DMS79 (cell line): ENCODE data around the gene MEG3.

Experiments used
- DNase-seq: peaks from one replicate; lab custom pipeline; 2025; lab: John Stamatoyannopoulos, UW

Gene MEG3

DNA sequence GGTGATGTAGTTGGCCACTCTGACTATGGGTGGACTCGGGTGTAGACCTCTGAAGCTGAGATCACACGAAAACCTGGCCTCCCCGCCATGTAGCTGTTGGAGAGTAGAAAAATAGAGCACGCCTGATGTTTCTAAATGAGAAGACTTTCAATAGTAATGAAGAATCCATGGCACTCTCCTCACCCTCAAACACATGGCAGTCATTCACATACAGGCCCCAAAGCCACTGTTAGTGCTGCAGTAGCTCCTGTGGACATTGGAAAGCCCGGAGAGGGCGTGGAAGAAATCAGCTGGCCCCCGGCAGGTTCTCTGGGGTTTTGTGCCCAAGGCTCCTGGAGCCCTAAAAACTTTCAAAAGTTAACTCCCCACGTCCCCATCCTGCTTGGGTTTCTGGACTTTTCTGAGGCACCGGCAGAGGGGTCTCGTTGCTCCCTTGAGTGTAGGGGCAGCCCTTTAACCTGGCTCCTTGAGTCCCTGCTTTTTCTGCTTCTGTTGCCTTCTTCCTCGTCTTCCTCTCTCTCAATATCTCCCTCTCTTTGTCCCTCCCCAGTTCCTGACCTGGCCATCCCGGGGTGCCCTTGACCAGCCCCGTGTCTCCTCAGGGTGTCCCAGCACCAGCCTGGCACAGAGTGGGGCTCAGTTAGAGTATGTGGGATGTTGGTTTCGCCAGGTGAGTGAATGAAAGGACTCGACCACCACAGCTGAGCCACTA, 8.3 kb downstream of the MEG3 start:
- DNase-seq: no peak

DNA sequence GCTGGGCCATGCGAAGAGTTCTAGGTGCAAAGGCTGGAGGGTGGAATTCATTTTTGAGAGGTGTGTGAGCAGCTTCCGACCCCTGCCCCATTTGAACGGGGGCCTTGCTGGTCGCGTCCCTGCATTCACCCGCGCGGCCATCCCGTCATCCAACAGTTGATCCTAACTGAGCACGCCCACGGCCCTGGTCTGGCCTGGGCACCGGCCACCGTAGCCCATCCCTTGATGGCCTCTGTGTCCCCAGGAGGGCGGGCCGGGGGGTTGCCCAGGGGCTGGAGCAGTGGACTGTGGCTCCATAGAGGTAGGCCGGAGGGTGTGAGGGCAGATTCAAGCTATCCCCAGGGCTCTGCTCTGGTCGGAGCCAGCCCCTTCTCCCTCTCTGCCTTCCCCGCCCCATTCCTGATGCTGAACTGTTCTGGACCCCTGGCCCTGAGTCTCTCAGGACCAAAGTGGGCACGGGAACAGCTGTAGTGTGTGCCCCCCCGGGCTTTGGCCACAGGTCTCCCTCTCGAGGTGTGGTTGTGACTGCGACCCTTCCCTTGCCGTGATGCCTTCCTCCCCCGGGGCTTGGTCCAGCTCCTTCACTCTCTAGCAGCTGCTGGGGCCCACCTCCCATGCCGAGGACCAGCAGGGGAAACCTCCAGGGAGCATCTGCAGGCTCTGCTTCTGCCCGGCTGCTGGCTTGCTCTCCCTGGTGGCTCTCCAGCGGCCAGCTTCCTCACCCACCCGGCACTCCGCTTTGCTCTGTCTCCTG, 9.1 kb downstream of the MEG3 start:
- DNase-seq: no peak

- no peak for DNase-seq
Observed at GRCh38 chr14:100835548-100836310, 9.8 kb downstream of the MEG3 start.

DNA sequence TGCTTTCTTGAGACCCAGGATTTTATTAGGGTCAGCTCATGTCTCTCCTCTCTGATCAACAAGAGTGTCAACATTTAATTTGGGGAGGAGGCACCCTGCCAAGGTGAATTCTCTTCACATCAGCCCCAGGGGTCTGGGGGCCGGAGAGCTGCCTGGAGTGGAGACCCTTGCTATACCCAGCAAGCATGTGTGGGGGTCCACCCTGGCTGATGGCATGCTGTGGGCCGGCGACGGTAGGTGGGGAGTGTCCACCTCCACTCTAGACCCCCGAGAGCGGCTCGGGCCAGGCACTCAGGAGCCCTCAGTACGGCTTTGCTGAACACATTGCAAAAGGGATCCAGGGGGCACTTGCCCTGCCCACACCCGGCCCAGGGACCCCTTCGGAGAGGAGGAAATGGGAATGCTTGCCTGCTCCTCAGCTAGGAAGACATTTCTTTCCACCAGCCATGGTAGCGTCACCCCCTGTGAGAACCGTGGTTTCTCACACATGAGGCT, 10.4 kb downstream of the MEG3 start:
- DNase-seq: no peak

- no peak for DNase-seq
Observed at GRCh38 chr14:100836941-100837804, 11.3 kb downstream of the MEG3 start.

GRCh38 chr14:100837805-100838350, 12.0 kb downstream of the MEG3 start:
- DNase-seq: no peak

DNA sequence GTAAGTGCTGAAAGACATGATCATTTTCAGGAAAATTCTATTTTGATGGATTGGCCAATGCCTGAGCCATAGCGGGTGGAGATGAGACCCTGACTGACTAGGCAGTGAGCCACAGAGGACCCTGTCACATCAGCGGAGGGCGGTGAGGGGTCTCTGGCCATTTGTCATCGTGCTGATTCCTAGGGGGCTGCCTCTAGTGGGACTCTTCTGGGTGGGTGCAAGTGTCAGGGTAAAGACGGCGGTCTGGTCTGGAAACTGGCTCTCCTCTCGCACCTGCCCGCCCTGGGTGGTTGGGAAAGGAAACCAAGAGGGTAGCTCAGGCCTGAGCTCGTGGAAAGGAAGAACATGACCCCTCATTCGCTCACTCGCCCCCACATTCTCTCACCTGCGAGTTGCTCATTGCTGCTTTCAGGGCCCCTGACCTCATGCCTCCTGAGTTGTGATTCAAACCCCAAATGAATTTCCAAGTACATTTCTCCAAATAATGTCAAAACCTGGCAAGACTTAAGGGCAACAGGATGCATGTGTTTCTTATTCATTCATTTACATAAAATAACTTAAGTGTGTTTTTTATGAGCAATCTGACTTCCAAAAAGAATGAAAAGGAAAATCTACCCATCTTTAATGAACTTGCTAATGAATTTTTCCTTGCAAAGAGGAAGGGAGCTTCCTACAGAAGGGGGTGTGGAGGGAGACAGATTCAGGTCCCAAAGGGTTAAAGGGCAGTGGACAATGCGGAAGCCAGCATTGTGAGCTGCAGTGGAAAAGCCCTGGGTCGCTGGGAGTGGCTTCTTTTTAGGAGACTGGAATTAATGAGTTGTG, 12.8 kb downstream of the MEG3 start:
- DNase-seq: no peak

GRCh38 chr14:100839315-100839585, 13.3 kb downstream of the MEG3 start:
- no peak for DNase-seq

- no peak for DNase-seq
Observed at GRCh38 chr14:100839681-100840111, 13.8 kb downstream of the MEG3 start.

DNA sequence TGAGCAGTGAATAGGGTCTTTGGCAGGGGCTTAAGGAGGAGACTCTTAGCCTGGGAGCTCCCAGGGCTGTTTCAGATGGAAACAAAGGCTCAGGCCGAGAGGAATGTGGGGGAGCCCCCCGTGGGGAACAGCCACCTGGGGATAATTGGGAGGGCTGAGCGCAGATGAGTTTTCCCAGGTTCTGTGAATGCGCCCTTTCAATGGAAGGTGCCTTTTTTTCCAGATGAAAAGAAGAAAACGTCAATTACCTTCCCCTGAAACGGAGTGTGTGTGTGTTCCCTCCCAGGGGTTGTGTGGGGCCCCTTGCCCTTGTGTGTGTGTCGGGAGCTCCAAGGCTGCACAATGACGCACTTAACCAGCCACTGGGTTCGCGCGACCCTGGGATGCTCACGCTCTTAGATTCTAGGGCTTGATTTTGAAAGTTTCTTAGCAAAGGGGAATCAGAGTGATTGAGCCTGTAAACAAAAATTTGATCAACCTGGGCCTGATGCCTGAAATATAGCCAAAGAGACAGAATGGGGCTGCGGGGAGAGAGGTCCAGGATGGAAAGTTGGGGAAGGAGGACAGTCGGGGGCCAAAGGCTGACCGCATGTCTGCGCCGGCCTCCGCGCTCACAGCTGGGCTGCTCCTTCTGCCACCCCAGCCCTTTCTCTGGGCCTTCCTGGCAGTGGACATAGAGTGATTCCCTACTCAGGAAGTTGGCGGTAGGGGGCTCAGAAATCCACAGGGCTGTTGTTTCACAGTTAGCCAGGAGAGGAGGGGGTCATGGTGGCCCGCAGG, 14.6 kb downstream of the MEG3 start:
- DNase-seq: no peak

DNA sequence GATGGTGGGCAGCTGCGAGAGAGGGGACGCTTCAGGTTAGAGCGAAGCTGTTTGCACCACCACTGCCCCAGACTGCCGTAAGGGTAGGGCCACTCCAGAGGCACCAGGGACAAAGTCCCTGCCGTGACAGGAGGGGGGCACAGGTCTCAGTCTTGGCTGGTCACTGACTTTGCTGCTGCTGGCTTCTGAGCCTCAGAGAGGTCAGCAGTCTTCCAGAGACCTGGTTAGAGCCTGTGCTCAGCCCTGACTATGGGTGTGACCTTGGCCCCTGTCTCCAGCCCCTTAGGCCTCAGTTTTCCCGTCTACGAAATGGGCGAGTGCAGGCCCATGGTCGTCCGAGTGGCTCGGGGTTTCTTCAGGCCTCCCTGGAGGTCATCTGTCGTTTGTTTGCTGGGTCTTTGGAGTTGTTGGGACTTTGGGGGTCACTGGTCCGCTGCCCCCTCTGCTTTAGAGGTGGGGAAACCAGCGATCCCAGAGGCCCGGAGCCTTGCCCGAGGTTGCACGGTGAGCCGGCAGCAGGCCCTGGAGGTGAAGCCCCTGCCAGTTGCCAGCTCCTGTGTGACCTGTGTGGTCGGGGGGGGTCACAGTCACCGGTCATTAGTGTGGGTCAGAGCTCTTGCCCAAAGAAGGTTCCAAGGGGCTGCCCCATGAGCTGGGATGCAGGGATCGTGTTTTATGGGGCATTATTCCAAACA, 15.3 kb downstream of the MEG3 start:
- no peak for DNase-seq

DNA sequence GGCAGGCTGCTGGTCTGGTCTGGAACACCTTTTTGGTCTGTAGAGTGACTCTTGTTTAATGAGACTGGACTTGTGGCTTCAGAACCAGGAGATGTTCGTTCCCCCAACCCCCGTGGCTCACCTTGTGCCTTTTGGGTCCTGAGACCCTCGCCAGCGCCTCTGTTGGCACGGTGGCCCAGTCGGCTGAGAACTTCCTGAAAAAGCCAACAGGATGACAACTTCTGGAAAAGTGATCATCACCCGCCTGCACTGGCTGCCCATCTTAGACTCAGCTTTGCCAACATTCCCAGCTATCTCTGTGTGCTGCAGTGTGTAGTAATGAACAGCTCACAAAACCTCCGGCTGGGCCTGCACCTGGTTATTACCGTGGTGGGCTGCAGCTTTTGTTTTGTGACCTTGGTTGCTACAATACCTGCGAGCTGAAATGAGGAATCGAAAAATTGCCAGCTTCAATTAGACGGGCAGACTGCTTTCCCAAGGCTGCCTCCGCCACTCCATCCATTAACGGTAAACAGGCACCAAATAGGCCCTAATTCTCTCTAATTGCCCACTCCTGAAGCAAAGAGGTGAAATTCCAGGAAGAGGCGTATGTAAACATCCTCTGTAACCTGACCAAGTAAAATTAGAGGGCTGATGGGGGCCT, 16.0 kb downstream of the MEG3 start:
- no peak for DNase-seq

- DNase-seq: no peak
Observed at GRCh38 chr14:100842799-100843198, 16.9 kb downstream of the MEG3 start.

DNA sequence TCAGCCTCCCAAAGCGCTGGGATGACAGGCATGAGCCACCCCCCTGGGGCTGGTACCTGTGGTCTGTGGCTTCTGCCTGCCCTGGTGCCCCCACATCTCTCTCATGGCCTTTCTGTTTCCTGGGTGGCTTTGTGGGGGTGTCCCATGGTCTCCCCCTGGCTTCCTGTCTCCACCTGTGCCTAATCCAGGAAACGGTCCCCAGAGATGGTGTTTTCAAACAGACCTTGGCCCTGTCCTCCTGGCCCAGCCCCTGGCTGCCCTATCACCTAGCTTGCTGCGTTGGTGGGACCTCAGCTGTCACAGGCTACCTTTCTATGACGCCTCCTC, 18.1 kb downstream of the MEG3 start:
- DNase-seq: no peak

DNA sequence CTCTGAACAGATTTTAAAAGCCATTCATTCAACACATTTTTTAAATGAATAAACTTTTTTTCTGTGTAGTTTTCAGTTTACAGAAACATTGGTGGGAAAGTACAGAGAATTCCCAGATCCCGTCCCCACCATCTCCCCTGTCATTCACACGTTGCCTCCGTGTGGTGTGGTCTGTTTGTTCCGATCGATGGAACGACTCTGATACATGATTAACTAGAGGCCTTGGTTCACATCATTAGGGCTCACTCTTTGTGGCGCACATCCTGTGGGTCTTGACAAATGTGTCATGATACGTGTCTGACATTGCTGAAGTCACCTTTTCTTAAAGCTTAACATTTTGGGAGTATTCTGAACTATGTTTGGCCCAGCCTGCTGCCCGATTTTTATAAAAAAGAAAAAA, 18.5 kb downstream of the MEG3 start:
- DNase-seq: no peak

DNA sequence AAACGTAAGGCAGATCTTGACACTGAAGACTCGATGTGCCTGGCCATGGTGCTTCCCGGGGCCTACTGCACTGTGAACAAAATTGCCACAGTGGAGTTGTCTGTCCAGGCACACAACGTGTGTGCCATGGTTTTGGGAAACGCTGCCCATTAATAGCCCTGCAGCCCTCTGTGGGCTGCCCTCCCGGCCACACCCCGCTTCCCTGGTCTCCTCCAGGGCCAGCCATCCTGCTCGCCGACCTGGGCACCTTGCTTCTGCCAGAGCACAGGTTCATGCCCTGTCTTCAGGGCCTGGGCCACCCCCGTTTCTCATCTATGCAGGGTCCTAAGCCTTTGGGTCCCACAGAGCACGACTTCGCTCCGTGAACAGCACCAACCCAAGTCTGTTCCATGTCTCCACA, 18.9 kb downstream of the MEG3 start:
- no peak for DNase-seq

DNA sequence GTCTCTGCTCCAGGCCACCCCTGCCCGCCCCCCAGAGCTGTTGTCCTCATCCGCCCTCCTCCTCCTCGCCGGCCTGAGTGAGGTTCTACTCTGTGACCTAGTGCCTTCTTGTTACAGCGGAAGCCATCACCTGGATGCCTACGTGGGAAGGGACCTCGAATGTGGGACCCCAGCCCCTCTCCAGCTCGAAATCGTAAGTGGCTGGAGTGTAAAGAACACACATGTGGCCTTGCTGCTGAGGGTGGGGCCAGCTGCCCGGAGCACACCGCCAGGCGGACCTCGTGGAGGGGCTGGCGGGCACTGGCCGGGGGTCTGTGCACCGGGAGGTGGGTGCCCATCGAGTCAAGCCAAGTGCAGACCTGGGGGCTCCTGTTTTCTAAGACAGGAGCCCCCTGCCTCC, 19.4 kb downstream of the MEG3 start:
- DNase-seq: no peak

- DNase-seq: no peak
Observed at GRCh38 chr14:100846309-100846859, 20.5 kb downstream of the MEG3 start.
